Smooth muscle cell (in vitro differentiated cells): ENCODE results near the gene RNF13. TPM values are rescaled to one million over a fixed set of nuclear protein-coding genes. Genes with fewer than 3 reads are reported as not detected.

Source experiments
- DNase-seq: peaks from one replicate; lab custom pipeline; 2025; ENCODE audit not compliant: unreplicated experiment; lab: John Stamatoyannopoulos, UW
- H2AFZ ChIP-seq: fragments of 200-600 bp; sonication (generic); 2 replicates; pipeline ENCODE4 v1.6.0; 2016; ENCODE audit warnings: antibody characterized with exemption, low read depth, mild to moderate bottlenecking
- H3F3A ChIP-seq: fragments of 200-600 bp; sonication (generic); 2 replicates; pipeline ENCODE4 v1.6.0; 2017; ENCODE audit warnings: antibody characterized with exemption, low read depth
- H3K27ac ChIP-seq: fragments of 200-600 bp; sonication (generic); 2 replicates; pipeline ENCODE4 v1.5.1; 2016; ENCODE audit warnings: low read depth, mild to moderate bottlenecking
- H3K27me3 ChIP-seq: fragments of 200-600 bp; sonication (generic); 2 replicates; pipeline ENCODE4 v1.6.1; 2016; ENCODE audit warnings: low read depth, mild to moderate bottlenecking
- H3K36me3 ChIP-seq: fragments of 200-600 bp; sonication (generic); 2 replicates; pipeline ENCODE4 v1.5.1; 2016; ENCODE audit warnings: low read depth
- H3K4me1 ChIP-seq: fragments of 200-600 bp; sonication (generic); 2 replicates; pipeline ENCODE4 v1.5.1; 2016; ENCODE audit warnings: low read depth
- H3K4me2 ChIP-seq: fragments of 200-600 bp; sonication (generic); 2 replicates; pipeline ENCODE4 v1.6.0; 2016; ENCODE audit warnings: mild to moderate bottlenecking
- H3K4me3 ChIP-seq: fragments of 200-600 bp; sonication (generic); 2 replicates; pipeline ENCODE4 v1.5.1; 2016; ENCODE audit warnings: mild to moderate bottlenecking
- H3K79me2 ChIP-seq: fragments of 200-600 bp; sonication (generic); 2 replicates; pipeline ENCODE4 v1.6.0; 2016; ENCODE audit warnings: low read depth, mild to moderate bottlenecking
- H3K9ac ChIP-seq: fragments of 200-600 bp; sonication (generic); 2 replicates; pipeline ENCODE4 v1.6.0; 2016; ENCODE audit warnings: low read depth
- H3K9me3 ChIP-seq: fragments of 200-600 bp; sonication (generic); replicated peaks from 2 replicates; pipeline ENCODE4 v1.5.1; 2016; ENCODE audit warnings: low read depth
- H4K20me1 ChIP-seq: fragments of 200-600 bp; sonication (generic); 2 replicates; pipeline ENCODE4 v1.6.0; 2016; ENCODE audit warnings: low read depth
- CTCF ChIP-seq: fragments of 200-600 bp; sonication (generic); IDR thresholded peaks from 2 replicates; pipeline ENCODE4 v1.5.1; 2017; ENCODE audit warnings: borderline replicate concordance, mild to moderate bottlenecking, antibody characterized with exemption; ENCODE audit not compliant: insufficient read depth, poor library complexity, severe bottlenecking
- WGBS: methylation state at CpG from one replicate; pipeline ENCODE4 v1.1.7; 2016; ENCODE audit warnings: low lambda C conversion rate; 5-methylcytosine and 5-hydroxymethylcytosine counted together
- polyA plus RNA-seq: library from polyadenylated mRNA; unstranded; fragments of >200 nt; fragmentation: Nextera tagmentation; extraction: Ambion mirVana; gene quantifications from 2 replicates; pipeline ENCODE4 v1.2.1, GENCODE V29; 2016
- total RNA-seq: library from RNA; depleted of rRNA; stranded (reverse); fragments of >200 nt; gene quantifications from 2 replicates; pipeline ENCODE4 v1.2.3, GENCODE V29; 2014

RNF13 gene
- total and polyA plus RNA-seq, 2 experiments from 2014 or later = 46.1 to 81.9 TPM

GRCh38 chr3:149839896-149840295, 26.9 kb downstream of the RNF13 start:
- Histone ChIP-seq H4K20me1 (peaks cover 50% of the 10 kb centered on the region), H3K79me2 (peaks cover 39% of the 10 kb centered on the region), H3K4me3 (no peak overlapping the region), H3K4me1 (no peaks in the 10 kb centered on the region), H3K36me3 (no peaks in the 10 kb centered on the region), H3K27me3 (no peaks in the 10 kb centered on the region), H2AFZ (no peak overlapping the region), H3F3A (no peaks in the 10 kb centered on the region), H3K27ac (no peak overlapping the region), H3K4me2 (no peak overlapping the region), H3K9ac (no peak overlapping the region), H3K9me3 (no peaks in the 10 kb centered on the region)
- no peak for DNase-seq
- WGBS = 91% methylated on average over 3 of the region's 3 CpGs
- no peak for TF ChIP-seq CTCF

- DNase-seq = no peak
- no peak for TF ChIP-seq CTCF
- no peak overlapping the region for H3K4me3 ChIP-seq
- no peaks in the 10 kb centered on the region for H3K9me3 ChIP-seq
- no peak overlapping the region for H2AFZ ChIP-seq
- H4K20me1 ChIP-seq = peaks cover 79% of the 10 kb centered on the region
- no peaks in the 10 kb centered on the region for H3K4me1 ChIP-seq
- no peak overlapping the region for H3K9ac ChIP-seq
- WGBS = 94% methylated on average over 2 of the region's 2 CpGs
- H3K4me2 ChIP-seq = no peak overlapping the region
- no peaks in the 10 kb centered on the region for H3K27me3 ChIP-seq
- no peaks in the 10 kb centered on the region for H3K36me3 ChIP-seq
- H3K79me2 ChIP-seq = peaks cover 23% of the 10 kb centered on the region
- no peaks in the 10 kb centered on the region for H3F3A ChIP-seq
- no peak overlapping the region for H3K27ac ChIP-seq
Measured at GRCh38 chr3:149843502-149843901, 30.5 kb downstream of the RNF13 start.

GRCh38 chr3:149844091-149844490, 31.1 kb downstream of the RNF13 start:
- Histone ChIP-seq H3K9me3 (no peaks in the 10 kb centered on the region), H3K4me1 (no peaks in the 10 kb centered on the region), H3K9ac (no peak overlapping the region), H3K4me2 (no peak overlapping the region), H2AFZ (no peak overlapping the region), H3K79me2 (peaks cover 23% of the 10 kb centered on the region), H3F3A (no peaks in the 10 kb centered on the region), H3K36me3 (no peaks in the 10 kb centered on the region), H3K27ac (no peak overlapping the region), H3K4me3 (no peak overlapping the region), H3K27me3 (no peaks in the 10 kb centered on the region), H4K20me1 (peaks cover 85% of the 10 kb centered on the region)
- no peak for DNase-seq
- no peak for TF ChIP-seq CTCF
- WGBS = 93% methylated on average over 2 of the region's 2 CpGs

GRCh38 chr3:149845570-149846244, 32.7 kb downstream of the RNF13 start:
- no peaks in the 10 kb centered on the region for H3K36me3 ChIP-seq
- H3K9ac ChIP-seq = no peak overlapping the region
- no peaks in the 10 kb centered on the region for H3K4me1 ChIP-seq
- H3K79me2 ChIP-seq = peaks cover 23% of the 10 kb centered on the region
- TF ChIP-seq CTCF = no peak
- no peak overlapping the region for H2AFZ ChIP-seq
- no peaks in the 10 kb centered on the region for H3F3A ChIP-seq
- WGBS = 94% methylated on average over 1 of the region's 1 CpG
- no peaks in the 10 kb centered on the region for H3K9me3 ChIP-seq
- H3K27me3 ChIP-seq = no peaks in the 10 kb centered on the region
- H3K4me3 ChIP-seq = no peak overlapping the region
- H3K4me2 ChIP-seq = no peak overlapping the region
- peaks cover 91% of the 10 kb centered on the region for H4K20me1 ChIP-seq
- DNase-seq = no peak
- no peak overlapping the region for H3K27ac ChIP-seq
